ENCODE results near the gene CAPN6.

CAPN6 gene

GRCh38 chrX:111270339-111270738 is at the start of gene CAPN6:
CAPN6 (minus strand) TSS chrX:111270483; CDS start chrX:111263936, 6,547 bp downstream.
- no peak for DNase-seq

GRCh38 chrX:111319451-111319850 is 49.2 kb upstream of the CAPN6 start:
- no peak for DNase-seq

- DNase-seq = no peak
Measured at GRCh38 chrX:111318901-111319300, 48.6 kb upstream of the CAPN6 start.

GRCh38 chrX:111309083-111309482 is 38.8 kb upstream of the CAPN6 start:
- DNase-seq = no peak

- DNase-seq = no peak
Measured at GRCh38 chrX:111308039-111308438, 37.8 kb upstream of the CAPN6 start.

- DNase-seq = no peak
Measured at GRCh38 chrX:111302284-111302683, 32.0 kb upstream of the CAPN6 start.

GRCh38 chrX:111288841-111289240 is 18.6 kb upstream of the CAPN6 start:
- no peak for DNase-seq

- DNase-seq = no peak
Measured at GRCh38 chrX:111284631-111285293, 14.5 kb upstream of the CAPN6 start.

GRCh38 chrX:111283446-111283845 is 13.2 kb upstream of the CAPN6 start:
- no peak for DNase-seq

GRCh38 chrX:111282991-111283390 is 12.7 kb upstream of the CAPN6 start:
- DNase-seq = no peak

GRCh38 chrX:111282139-111282538 is 11.9 kb upstream of the CAPN6 start:
- DNase-seq = no peak

GRCh38 chrX:111268506-111268905 is 1.8 kb downstream of the CAPN6 start:
- DNase-seq = no peak

GRCh38 chrX:111265486-111265885 is 4.8 kb downstream of the CAPN6 start:
- DNase-seq = no peak

- no peak for DNase-seq
Measured at GRCh38 chrX:111264385-111264784, 5.9 kb downstream of the CAPN6 start.

GRCh38 chrX:111262086-111262485 is 8.2 kb downstream of the CAPN6 start:
- DNase-seq = no peak

- no peak for DNase-seq
Measured at GRCh38 chrX:111260451-111260850, 9.8 kb downstream of the CAPN6 start.

GRCh38 chrX:111259559-111259958 is 10.7 kb downstream of the CAPN6 start:
- no peak for DNase-seq

- DNase-seq = no peak
Measured at GRCh38 chrX:111257733-111258132, 12.6 kb downstream of the CAPN6 start.

GRCh38 chrX:111254896-111255693 is 15.2 kb downstream of the CAPN6 start:
- DNase-seq = no peak

- no peak for DNase-seq
Measured at GRCh38 chrX:111244235-111244750, 26.0 kb downstream of the CAPN6 start.

GRCh38 chrX:111216293-111216801 is 53.9 kb downstream of the CAPN6 start:
- no peak for DNase-seq

- DNase-seq = no peak
Measured at GRCh38 chrX:111207851-111208250, 62.4 kb downstream of the CAPN6 start.

GRCh38 chrX:111200327-111200726 is 70.0 kb downstream of the CAPN6 start:
- no peak for DNase-seq

- DNase-seq = no peak
Measured at GRCh38 chrX:111199505-111199904, 70.8 kb downstream of the CAPN6 start.

Data from activated CD4-positive, CD25-positive, alpha-beta regulatory T cell treated with anti-CD3 and anti-CD28 coated beads, Interleukin-2, amount 50 U/mL, for 72 hours (primary cell).